ENCODE data around the gene SPNS2. TPM values are rescaled to one million over a fixed set of nuclear protein-coding genes. Genes with fewer than 3 reads are reported as not detected.

The SPNS2 gene
- polyA plus RNA-seq, 1 donor (not counting 4 experiments of a cell fraction or from before 2014, with no cell fraction given) = 0.10 TPM

DNA sequence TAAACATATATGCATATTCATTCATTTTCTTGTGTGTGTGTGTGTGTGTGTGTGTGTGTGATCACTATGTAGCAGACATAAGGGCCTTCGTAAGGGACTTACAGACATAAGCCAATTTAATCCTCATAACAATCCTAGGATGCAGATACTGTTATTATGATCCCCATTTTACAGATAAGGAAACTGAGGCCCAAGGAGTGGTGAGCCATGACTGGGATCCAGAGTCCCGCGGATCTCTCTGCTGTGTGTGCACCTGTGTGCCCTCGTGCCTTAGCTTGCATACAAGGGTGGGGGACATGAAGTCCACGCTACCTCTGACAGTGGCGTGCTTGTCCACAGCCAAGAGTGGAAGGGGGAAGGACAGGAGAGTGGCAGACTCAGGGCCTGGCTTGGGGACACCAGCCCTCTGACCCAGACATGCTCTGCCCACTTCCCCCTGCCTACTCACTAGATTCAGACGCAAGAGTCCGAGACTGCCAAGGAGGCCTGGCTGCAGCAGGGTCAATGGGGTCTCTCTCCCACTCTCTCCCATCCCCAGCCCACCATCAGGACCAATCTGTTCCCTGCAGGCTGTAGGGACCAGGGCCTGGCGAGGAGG, 75.9 kb downstream of the SPNS2 start:
- Histone ChIP-seq H2AFZ (ENCODE audit: control insufficient read depth, low read length) (no peak overlapping the region), H4K20me1 (ENCODE audit: control insufficient read depth, extremely low read depth, insufficient read depth, low read length) (no peaks in the 10 kb centered on the region), H3K79me2 (ENCODE audit: control insufficient read depth, insufficient read depth, low read length) (no peaks in the 10 kb centered on the region), H3K9me3 (ENCODE audit: control insufficient read depth, low read depth, low read length) (no peaks in the 10 kb centered on the region), H3K36me3 (ENCODE audit: control insufficient read depth in 2 of 2, extremely low read depth in 1 of 2, insufficient read depth in 2 of 2, low read length in 2 of 2) (no peaks in the 10 kb centered on the region), H3K4me3 (ENCODE audit: control insufficient read depth in 2 of 3, extremely low read depth in 1 of 3, insufficient read depth in 2 of 3, low read depth in 1 of 3, low read length in 3 of 3) (no peak overlapping the region), H3K9ac (ENCODE audit: control insufficient read depth, extremely low read depth, insufficient read depth, low read length) (no peak overlapping the region), H3K9me1 (ENCODE audit: control insufficient read depth, extremely low read depth, insufficient read depth, low read length) (no peaks in the 10 kb centered on the region), H3K27me3 (ENCODE audit: control insufficient read depth, extremely low read depth, insufficient read depth, low read length) (peaks cover 4% of the 10 kb centered on the region), H3K4me1 (ENCODE audit: control insufficient read depth, extremely low read depth, insufficient read depth, low read length) (peaks cover 5% of the 10 kb centered on the region), H3K27ac (ENCODE audit: control insufficient read depth, insufficient read depth, low read length) (no peak overlapping the region), H3K4me2 (ENCODE audit: control insufficient read depth, extremely low read depth, insufficient read depth, low read depth, low read length) (no peak overlapping the region)
- TF ChIP-seq EZH2 (IDR thresholded peaks at IDR 0.05; ENCODE audit: low read length) = no peak
- TF ChIP-seq, protein P1, sequence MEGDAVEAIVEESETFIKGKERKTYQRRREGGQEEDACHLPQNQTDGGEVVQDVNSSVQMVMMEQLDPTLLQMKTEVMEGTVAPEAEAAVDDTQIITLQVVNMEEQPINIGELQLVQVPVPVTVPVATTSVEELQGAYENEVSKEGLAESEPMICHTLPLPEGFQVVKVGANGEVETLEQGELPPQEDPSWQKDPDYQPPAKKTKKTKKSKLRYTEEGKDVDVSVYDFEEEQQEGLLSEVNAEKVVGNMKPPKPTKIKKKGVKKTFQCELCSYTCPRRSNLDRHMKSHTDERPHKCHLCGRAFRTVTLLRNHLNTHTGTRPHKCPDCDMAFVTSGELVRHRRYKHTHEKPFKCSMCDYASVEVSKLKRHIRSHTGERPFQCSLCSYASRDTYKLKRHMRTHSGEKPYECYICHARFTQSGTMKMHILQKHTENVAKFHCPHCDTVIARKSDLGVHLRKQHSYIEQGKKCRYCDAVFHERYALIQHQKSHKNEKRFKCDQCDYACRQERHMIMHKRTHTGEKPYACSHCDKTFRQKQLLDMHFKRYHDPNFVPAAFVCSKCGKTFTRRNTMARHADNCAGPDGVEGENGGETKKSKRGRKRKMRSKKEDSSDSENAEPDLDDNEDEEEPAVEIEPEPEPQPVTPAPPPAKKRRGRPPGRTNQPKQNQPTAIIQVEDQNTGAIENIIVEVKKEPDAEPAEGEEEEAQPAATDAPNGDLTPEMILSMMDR (optimal IDR thresholded peaks at IDR 0.05 in 1 of 3, IDR thresholded peaks at IDR 0.05 in 1 of 3, conservative IDR thresholded peaks at IDR 0.05 in 1 of 3; ENCODE audit: extremely low read depth in 1 of 3, insufficient read depth in 2 of 3, low read length in 3 of 3) = no peak
- dilution Hi-C loops (cut with MboI; ENCODE audit: extremely low pct_ligation_motif_present, low sequenced_read_pairs) = no loop called here
- DNase-seq (ENCODE audit: low read depth, low spot score) = no peak
- no peak for FAIRE-seq

DNA sequence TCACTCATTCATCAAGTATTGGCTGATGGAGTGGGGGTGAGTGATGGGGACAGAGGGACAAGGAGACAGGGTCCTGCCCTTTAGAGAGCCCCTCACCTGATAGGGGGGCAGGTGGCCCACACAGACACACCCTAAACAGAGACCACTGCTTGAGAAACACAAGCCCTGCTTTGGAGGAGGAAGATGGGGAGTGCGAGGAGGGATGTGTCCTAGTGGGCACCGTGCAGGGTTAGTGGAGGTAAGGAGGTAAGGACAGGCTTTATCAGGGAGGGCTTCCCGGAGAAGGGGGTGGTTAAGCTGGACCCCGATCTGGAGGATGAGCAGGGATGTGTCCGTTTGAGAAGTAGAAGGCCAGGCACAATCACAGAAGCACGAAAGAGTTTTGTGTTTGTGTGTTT, 77.5 kb downstream of the SPNS2 start:
- H3K9me1 ChIP-seq (ENCODE audit: control insufficient read depth, extremely low read depth, insufficient read depth, low read length) = peaks cover 2% of the 10 kb centered on the region
- H3K4me2 ChIP-seq (ENCODE audit: control insufficient read depth, extremely low read depth, insufficient read depth, low read depth, low read length) = no peak overlapping the region
- H3K4me1 ChIP-seq (ENCODE audit: control insufficient read depth, extremely low read depth, insufficient read depth, low read length) = peaks cover 14% of the 10 kb centered on the region
- no peak for FAIRE-seq
- H3K9ac ChIP-seq (ENCODE audit: control insufficient read depth, extremely low read depth, insufficient read depth, low read length) = no peak overlapping the region
- H3K36me3 ChIP-seq (ENCODE audit: control insufficient read depth in 2 of 2, extremely low read depth in 1 of 2, insufficient read depth in 2 of 2, low read length in 2 of 2) = no peaks in the 10 kb centered on the region
- H3K9me3 ChIP-seq (ENCODE audit: control insufficient read depth, low read depth, low read length) = no peaks in the 10 kb centered on the region
- dilution Hi-C loops (cut with MboI; ENCODE audit: extremely low pct_ligation_motif_present, low sequenced_read_pairs) = no loop called here
- no peaks in the 10 kb centered on the region for H4K20me1 ChIP-seq (ENCODE audit: control insufficient read depth, extremely low read depth, insufficient read depth, low read length)
- TF ChIP-seq, protein P1 (optimal IDR thresholded peaks at IDR 0.05 in 1 of 3, IDR thresholded peaks at IDR 0.05 in 1 of 3, conservative IDR thresholded peaks at IDR 0.05 in 1 of 3; ENCODE audit: extremely low read depth in 1 of 3, insufficient read depth in 2 of 3, low read length in 3 of 3) = no peak
- no peak for TF ChIP-seq EZH2 (IDR thresholded peaks at IDR 0.05; ENCODE audit: low read length)
- H3K4me3 ChIP-seq (ENCODE audit: control insufficient read depth in 2 of 3, extremely low read depth in 1 of 3, insufficient read depth in 2 of 3, low read depth in 1 of 3, low read length in 3 of 3) = no peak overlapping the region
- no peaks in the 10 kb centered on the region for H3K79me2 ChIP-seq (ENCODE audit: control insufficient read depth, insufficient read depth, low read length)
- DNase-seq (ENCODE audit: low read depth, low spot score) = no peak
- H3K27ac ChIP-seq (ENCODE audit: control insufficient read depth, insufficient read depth, low read length) = no peak overlapping the region
- H3K27me3 ChIP-seq (ENCODE audit: control insufficient read depth, extremely low read depth, insufficient read depth, low read length) = peaks cover 4% of the 10 kb centered on the region
- no peak overlapping the region for H2AFZ ChIP-seq (ENCODE audit: control insufficient read depth, low read length)
